Calu3 (cell line): ENCODE data around the gene TNFAIP8L3. TPM values are rescaled to one million over a fixed set of nuclear protein-coding genes. Genes with fewer than 3 reads are reported as not detected.

ENCODE experiments used
- BruUV-seq: library from RNA; stranded (reverse); fragments of 400-500 nt; replicated peaks from 2 replicates; lab custom pipeline; 2021; lab: Mats Ljungman, UMichigan
- CTCF ChIA-PET: fragments of 300-600 bp; sonication (Branson Sonifier 250); formaldehyde crosslinking; loops from one replicate; lab custom pipeline; 2022; ENCODE audit warnings: antibody characterized with exemption; lab: Charles Lee
- DNase-seq: peaks from one replicate; pipeline ENCODE4 v3.0.0; 2022
- H3K27ac Mint-ChIP-seq: one replicate; pipeline ENCODE4 v1.8.0; 2022; ENCODE audit warnings: mixed read lengths; ENCODE audit not compliant: unreplicated experiment
- H3K27me3 Mint-ChIP-seq: one replicate; pipeline ENCODE4 v1.8.0; 2022; ENCODE audit warnings: mixed read lengths; ENCODE audit not compliant: unreplicated experiment
- H3K36me3 Mint-ChIP-seq: one replicate; pipeline ENCODE4 v1.8.0; 2022; ENCODE audit warnings: mild to moderate bottlenecking, moderate library complexity, mixed read lengths; ENCODE audit not compliant: insufficient read depth, unreplicated experiment
- H3K4me1 Mint-ChIP-seq: one replicate; pipeline ENCODE4 v1.8.0; 2022; ENCODE audit warnings: mild to moderate bottlenecking, low read depth, mixed read lengths; ENCODE audit not compliant: unreplicated experiment
- H3K4me3 Mint-ChIP-seq: one replicate; pipeline ENCODE4 v1.8.0; 2022; ENCODE audit warnings: mild to moderate bottlenecking, low read depth, moderate library complexity, mixed read lengths; ENCODE audit not compliant: unreplicated experiment
- H3K9me3 Mint-ChIP-seq: one replicate; pipeline ENCODE4 v1.8.0; 2022; ENCODE audit warnings: low read depth, mixed read lengths; ENCODE audit not compliant: unreplicated experiment
- CTCF ChIP-seq: fragments of 200-600 bp; IDR thresholded peaks from one replicate; pipeline ENCODE4 v1.8.0; 2022; ENCODE audit warnings: antibody characterized with exemption; ENCODE audit not compliant: unreplicated experiment
- intact Hi-C: fragments of 100-400 bp; cut with micrococcal nuclease; formaldehyde crosslinking; loops from one replicate; pipeline ENCODE4 v1.10.0; 2022; ENCODE audit not compliant: unreplicated experiment
- total RNA-seq: library from RNA; stranded (reverse); gene quantifications from 2 replicates; pipeline ENCODE4 v1.2.3, GENCODE V29; 2022

TNFAIP8L3 gene
- total RNA-seq, 1 experiment from 2014 or later = not detected

GRCh38 chr15:51093488-51093838, 1.2 kb downstream of the TNFAIP8L3 start:
- H3K36me3 Mint-ChIP-seq = no peaks in the 10 kb centered on the region
- peak overlapping the region; percentile 66 for H3K4me3 Mint-ChIP-seq
- no peak overlapping the region for H3K27ac Mint-ChIP-seq
- no peak for TF ChIP-seq CTCF
- no peak for DNase-seq
- CTCF ChIA-PET = no interaction called here
- H3K4me1 Mint-ChIP-seq = no peaks in the 10 kb centered on the region
- intact Hi-C loops = no loop called here
- H3K9me3 Mint-ChIP-seq = no peaks in the 10 kb centered on the region
- BruUV-seq = no TSS peak
- peaks cover 100% of the 10 kb centered on the region for H3K27me3 Mint-ChIP-seq

- intact Hi-C loops = no loop called here
- no peak for TF ChIP-seq CTCF
- peaks cover 100% of the 10 kb centered on the region for H3K27me3 Mint-ChIP-seq
- no peak for DNase-seq
- H3K4me1 Mint-ChIP-seq = no peaks in the 10 kb centered on the region
- no peaks in the 10 kb centered on the region for H3K36me3 Mint-ChIP-seq
- H3K4me3 Mint-ChIP-seq = no peak overlapping the region
- no peak overlapping the region for H3K27ac Mint-ChIP-seq
- CTCF ChIA-PET = no interaction called here
- H3K9me3 Mint-ChIP-seq = no peaks in the 10 kb centered on the region
- no TSS peak for BruUV-seq
Observed at GRCh38 chr15:51092480-51093040, 2.1 kb downstream of the TNFAIP8L3 start.

- no peaks in the 10 kb centered on the region for H3K9me3 Mint-ChIP-seq
- H3K36me3 Mint-ChIP-seq = no peaks in the 10 kb centered on the region
- no peak for DNase-seq
- intact Hi-C loops = no loop called here
- H3K4me3 Mint-ChIP-seq = no peak overlapping the region
- no peak overlapping the region for H3K27ac Mint-ChIP-seq
- TF ChIP-seq CTCF = no peak
- no peaks in the 10 kb centered on the region for H3K4me1 Mint-ChIP-seq
- H3K27me3 Mint-ChIP-seq = peaks cover 98% of the 10 kb centered on the region
- no TSS peak for BruUV-seq
- CTCF ChIA-PET = no interaction called here
Observed at GRCh38 chr15:51090753-51091152, 4.0 kb downstream of the TNFAIP8L3 start.

GRCh38 chr15:51089699-51090453, 4.8 kb downstream of the TNFAIP8L3 start:
- Mint-ChIP-seq H3K27me3 (peaks cover 89% of the 10 kb centered on the region), H3K27ac (no peak overlapping the region)
- intact Hi-C loops = no loop called here

More at GRCh38 chr15:51089699-51090453, 4.8 kb downstream of the TNFAIP8L3 start:
- DNase-seq = no peak
- no peak overlapping the region for H3K4me3 Mint-ChIP-seq
- CTCF ChIA-PET = no interaction called here
- TF ChIP-seq CTCF = no peak
- BruUV-seq = no TSS peak
- H3K9me3 Mint-ChIP-seq = no peaks in the 10 kb centered on the region
- H3K4me1 Mint-ChIP-seq = no peaks in the 10 kb centered on the region
- no peaks in the 10 kb centered on the region for H3K36me3 Mint-ChIP-seq
